ENCODE data around the gene CALD1. TPM values are rescaled to one million over a fixed set of nuclear protein-coding genes. Genes with fewer than 3 reads are reported as not detected.

Gene CALD1
- total and polyA plus RNA-seq, 7 donors: 34.7 to 2,150 (median 1,069) TPM

- H3K9me3 ChIP-seq: no peaks in the 10 kb centered on the region
- TF ChIP-seq POLR2A (IDR thresholded peaks at IDR 0.05): no peak
- no peak for TF ChIP-seq POLR2AphosphoS5 (IDR thresholded peaks at IDR 0.05)
- no peak for TF ChIP-seq EP300 (IDR thresholded peaks at IDR 0.05)
- no peak for TF ChIP-seq CTCF (IDR thresholded peaks at IDR 0.05)
Measured at GRCh38 chr7:134732728-134733127, 46.7 kb upstream of the CALD1 start.

GRCh38 chr7:134736381-134736780, 43.1 kb upstream of the CALD1 start:
- H3K4me3 ChIP-seq: no peak overlapping the region
- WGBS, 2 donors: 75 to 81% methylated on average over 2 of the region's 2 CpGs
- H3K9me3 ChIP-seq: no peaks in the 10 kb centered on the region
- peaks cover 0 to 11% (median 4%) of the 10 kb centered on the region in 4 donors for H3K4me1 ChIP-seq
- intact Hi-C loops (cut with DNase I): no loop called here
- TF ChIP-seq POLR2AphosphoS5 (IDR thresholded peaks at IDR 0.05) (no peak), CTCF (IDR thresholded peaks at IDR 0.05) (no peak), EP300 (IDR thresholded peaks at IDR 0.05) (no peak), POLR2A (IDR thresholded peaks at IDR 0.05) (no peak)
- no peak overlapping the region for H3K27ac ChIP-seq
- no peak for DNase-seq
- H3K36me3 ChIP-seq: no peaks in the 10 kb centered on the region
- H3K27me3 ChIP-seq: no peaks in the 10 kb centered on the region

More at GRCh38 chr7:134732728-134733127, 46.7 kb upstream of the CALD1 start:
- no peaks in the 10 kb centered on the region for H3K27me3 ChIP-seq
- H3K27ac ChIP-seq: peak overlapping the region in 2 of 4 donors; percentile 82 to 92
- peaks cover 0 to 45% (median 32%) of the 10 kb centered on the region in 4 donors for H3K4me1 ChIP-seq
- peak; percentile 69 for DNase-seq
- intact Hi-C loops (cut with DNase I): no loop called here
- 82 to 85% methylated on average over 6 of the region's 6 CpGs for WGBS, 2 donors
- no peak overlapping the region for H3K4me3 ChIP-seq
- no peaks in the 10 kb centered on the region for H3K36me3 ChIP-seq

DNA sequence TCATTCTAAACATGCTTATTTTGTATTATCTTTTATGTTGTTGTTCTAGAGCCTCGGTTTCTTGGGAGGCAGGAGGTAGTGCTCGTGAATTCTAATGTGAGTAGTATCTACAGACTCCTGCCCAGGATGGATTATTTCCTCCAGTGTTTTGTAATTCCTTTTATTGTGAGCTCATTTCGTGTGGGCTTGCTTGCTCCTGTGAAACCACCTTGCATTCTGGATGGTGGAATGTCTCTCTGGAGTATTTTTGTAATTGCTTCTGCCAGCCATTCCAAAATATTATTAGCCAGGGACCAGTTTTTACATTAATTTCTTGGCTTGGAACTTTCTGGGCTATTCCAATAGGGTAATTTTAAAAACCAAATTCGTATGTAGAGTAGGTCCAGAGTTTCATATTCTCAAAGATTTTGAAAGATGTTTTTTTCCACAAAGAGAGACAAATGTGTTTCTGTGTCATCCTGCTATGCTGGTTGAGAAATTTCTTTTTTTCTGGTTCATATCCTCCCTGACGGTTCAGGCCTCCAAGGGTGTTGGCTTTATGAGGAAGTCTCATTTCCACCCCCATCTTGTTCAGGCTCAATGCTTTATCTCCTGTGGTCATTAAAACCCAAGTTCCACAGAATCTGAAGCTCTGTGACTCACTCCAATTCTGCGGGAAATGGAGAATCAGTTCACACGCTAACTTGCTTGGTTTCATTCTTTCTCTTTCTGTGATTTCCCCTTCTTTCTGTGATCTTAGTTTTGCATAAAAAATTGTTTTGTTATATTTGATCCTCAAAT, 41.7 kb upstream of the CALD1 start:
- Histone ChIP-seq H3K9me3 (no peaks in the 10 kb centered on the region), H3K4me1 (peaks cover 0 to 10% (median 8%) of the 10 kb centered on the region in 4 donors), H3K27me3 (no peaks in the 10 kb centered on the region), H3K27ac (peak overlapping the region; percentile 32 to 59 (median 42)), H3K4me3 (no peak overlapping the region), H3K36me3 (no peaks in the 10 kb centered on the region)
- intact Hi-C loops (cut with DNase I): no loop called here
- 60 to 65% methylated on average over 7 of the region's 7 CpGs for WGBS, 2 donors
- TF ChIP-seq CTCF (IDR thresholded peaks at IDR 0.05) (no peak), EP300 (IDR thresholded peaks at IDR 0.05) (no peak), POLR2AphosphoS5 (IDR thresholded peaks at IDR 0.05) (peak in 2 of 4 donors; percentile 26 to 38)
- DNase-seq: peak; percentile 70

DNA sequence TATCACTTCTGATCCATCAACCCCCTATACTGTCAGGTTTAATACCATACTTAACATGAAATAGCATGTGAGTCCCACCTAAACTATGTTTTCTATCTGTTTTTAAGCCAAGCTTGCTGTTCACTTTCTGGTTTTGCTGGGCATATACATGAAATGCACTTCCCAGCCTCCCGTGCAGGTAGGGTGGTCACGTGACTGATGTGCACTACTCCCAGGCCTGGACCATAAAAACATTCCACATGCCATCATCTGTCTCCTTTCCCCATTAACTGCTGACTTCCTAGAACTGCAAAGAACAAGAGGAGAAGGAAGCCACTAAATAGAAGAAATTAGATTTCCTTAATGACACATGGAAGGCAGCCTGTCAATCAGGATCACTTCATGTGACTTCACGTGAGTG, 40.1 kb upstream of the CALD1 start:
- 55 to 90% methylated on average over 3 of the region's 3 CpGs for WGBS, 2 donors
- no peak overlapping the region for H3K4me3 ChIP-seq
- intact Hi-C loops (cut with DNase I): no loop called here
- H3K36me3 ChIP-seq: no peaks in the 10 kb centered on the region
- H3K27ac ChIP-seq: no peak overlapping the region
- no peak for DNase-seq
- H3K27me3 ChIP-seq: no peaks in the 10 kb centered on the region
- TF ChIP-seq CTCF (IDR thresholded peaks at IDR 0.05) (no peak), EP300 (IDR thresholded peaks at IDR 0.05) (no peak), POLR2A (IDR thresholded peaks at IDR 0.05) (no peak), POLR2AphosphoS5 (IDR thresholded peaks at IDR 0.05) (no peak)
- no peaks in the 10 kb centered on the region for H3K9me3 ChIP-seq
- peaks cover 0 to 20% (median 17%) of the 10 kb centered on the region in 4 donors for H3K4me1 ChIP-seq
